HepG2 (cell line): ENCODE measurements around the gene GRAMD1B. TPM values are rescaled to one million over a fixed set of nuclear protein-coding genes. Genes with fewer than 3 reads are reported as not detected.

Source experiments
- ATAC-seq: fragments of 200-7000 bp; cut with Tn5 transposase; 3 replicates; pipeline ENCODE4 v1.9.1; 2020; ENCODE audit warnings: mild to moderate bottlenecking, moderate library complexity
- BruUV-seq: library from RNA; stranded (reverse); fragments of 400-500 nt; replicated peaks from 2 replicates; lab custom pipeline; 2021; lab: Mats Ljungman, UMichigan
- CTCF ChIA-PET: fragments of 300-600 bp; formaldehyde crosslinking; extraction: SDS; loops from one replicate; lab custom pipeline; 2021; ENCODE audit warnings: low total read pairs, inconsistent platforms, low intra/inter-chr PET ratio; lab: Yijun Ruan, JAX
- POLR2A ChIA-PET: fragments of 350-600 bp; sonication (Branson Sonifier 250); formaldehyde crosslinking; loops from one replicate; lab custom pipeline; 2020; ENCODE audit warnings: antibody characterized with exemption, inconsistent platforms; lab: Yijun Ruan, JAX
- DNase-seq: peaks from one replicate; pipeline ENCODE4 v3.0.0-alpha.2; 2015; ENCODE audit warnings: low spot score
- FAIRE-seq: peaks from 3 replicates; lab custom pipeline; 2011; peaks lifted over from hg19 to GRCh38; lab: Jason Lieb, UNC
- H2AFZ ChIP-seq: one replicate; pipeline ENCODE4 v1.6.1; 2011; ENCODE audit warnings: low read length, inconsistent platforms
- H3K27ac ChIP-seq: fragments of 300-600 bp; 3 replicates; pipeline ENCODE4 v1.8.0; 2011; ENCODE audit warnings: mixed run types, mild to moderate bottlenecking, mixed read lengths, low read length, inconsistent platforms; ENCODE audit not compliant: insufficient read depth; ENCODE audit errors: extremely low read length
- H3K27me3 ChIP-seq, 2 experiments: fragments of 200-600 bp in 1 of 2; 2 replicates in 1 of 2; 3 replicates in 1 of 2; pipeline versions ENCODE4 v1.6.0 to v1.8.0; 2011; ENCODE audit warnings: low read length in 2 of 2, mild to moderate bottlenecking in 2 of 2, moderate library complexity in 2 of 2, inconsistent platforms in 1 of 2; ENCODE audit not compliant: insufficient read depth in 2 of 2, control insufficient read depth in 1 of 2
- H3K36me3 ChIP-seq, 2 experiments: fragments of 200-600 bp in 1 of 2; replicated peaks in 1 of 2; 2 replicates in 1 of 2; 3 replicates in 1 of 2; pipeline versions ENCODE4 v1.5.1 to v1.8.0; 2011; ENCODE audit warnings: low read length in 2 of 2, inconsistent platforms in 1 of 2; ENCODE audit not compliant: insufficient read depth in 2 of 2, control insufficient read depth in 1 of 2
- H3K4me1 ChIP-seq: 2 replicates; pipeline ENCODE4 v1.5.1; 2012; ENCODE audit warnings: low read length, inconsistent platforms; ENCODE audit not compliant: insufficient read depth
- H3K4me2 ChIP-seq: 2 replicates; pipeline ENCODE4 v1.6.0; 2011; ENCODE audit warnings: low read depth, low read length, inconsistent platforms
- H3K4me3 ChIP-seq, 3 experiments: fragments of 200-600 bp in 1 of 3; sonication (generic), shearing (Covaris generic) in 1 of 3; replicated peaks in 1 of 3; 2 replicates each; pipeline ENCODE4 v1.5.1; 2011 to 2016; ENCODE audit warnings: low read length in 3 of 3, inconsistent platforms in 2 of 3, low read depth in 2 of 3, mild to moderate bottlenecking in 2 of 3, control low read depth in 1 of 3, mixed read lengths in 1 of 3; ENCODE audit not compliant: insufficient read depth in 1 of 3
- H3K79me2 ChIP-seq: one replicate; pipeline ENCODE4 v1.6.1; 2011; ENCODE audit warnings: low read length, inconsistent platforms; ENCODE audit not compliant: insufficient read depth
- H3K9ac ChIP-seq: 2 replicates; pipeline ENCODE4 v1.6.0; 2011; ENCODE audit warnings: mild to moderate bottlenecking, low read depth, low read length, inconsistent platforms; ENCODE audit not compliant: insufficient read depth
- H3K9me3 ChIP-seq: 2 replicates; pipeline ENCODE4 v1.5.1; 2012; ENCODE audit warnings: mild to moderate bottlenecking, low read length
- H4K20me1 ChIP-seq: 2 replicates; pipeline ENCODE4 v1.6.0; 2011; ENCODE audit warnings: inconsistent platforms, mild to moderate bottlenecking, low read length, moderate library complexity; ENCODE audit not compliant: insufficient read depth
- GLMP ChIP-seq: sonication (generic); formaldehyde crosslinking; IDR thresholded peaks from 2 replicates; pipeline ENCODE4 v1.9.0; 2021; ENCODE audit warnings: missing genetic modification reagents, mild to moderate bottlenecking, borderline replicate concordance
- JARID2 ChIP-seq: sonication (generic); formaldehyde crosslinking; IDR thresholded peaks from 2 replicates; pipeline ENCODE4 v1.8.1; 2023; ENCODE audit warnings: missing genetic modification reagents, inconsistent platforms; ENCODE audit not compliant: insufficient replicate concordance
- KLF12 ChIP-seq: sonication (generic); formaldehyde crosslinking; IDR thresholded peaks from 2 replicates; pipeline ENCODE4 v1.4.0; 2020; ENCODE audit warnings: missing genetic modification reagents, borderline replicate concordance
- NR1H2 ChIP-seq: sonication (generic); formaldehyde crosslinking; IDR thresholded peaks from 2 replicates; pipeline ENCODE4 v1.8.1; 2022; ENCODE audit warnings: low read depth, missing genetic modification reagents, borderline replicate concordance
- SALL2 ChIP-seq: sonication (generic); formaldehyde crosslinking; IDR thresholded peaks from 2 replicates; pipeline ENCODE4 v1.8.1; 2023; ENCODE audit warnings: mild to moderate bottlenecking, missing genetic modification reagents, inconsistent platforms
- TMF1 ChIP-seq: sonication (generic); formaldehyde crosslinking; IDR thresholded peaks from 2 replicates; pipeline ENCODE4 v1.8.1; 2022; ENCODE audit warnings: low read depth, missing genetic modification reagents
- YY1 ChIP-seq: IDR thresholded peaks from 2 replicates; pipeline ENCODE4 v1.6.1; 2011; ENCODE audit warnings: low read length, low read depth, moderate library complexity, mild to moderate bottlenecking; ENCODE audit not compliant: insufficient read depth, insufficient replicate concordance
- ZFP36L2 ChIP-seq: sonication (generic); formaldehyde crosslinking; IDR thresholded peaks from 2 replicates; pipeline ENCODE4 v1.4.0; 2020; ENCODE audit warnings: missing genetic modification reagents
- ZNF563 ChIP-seq: sonication (generic); formaldehyde crosslinking; IDR thresholded peaks from 2 replicates; pipeline ENCODE4 v1.8.0; 2022; ENCODE audit warnings: mild to moderate bottlenecking, moderate library complexity, missing genetic modification reagents
- ZSCAN9 ChIP-seq: IDR thresholded peaks from 2 replicates; pipeline ENCODE4 v1.6.1; 2016; ENCODE audit warnings: borderline replicate concordance
- WGBS: methylation state at CpG from one replicate; pipeline ENCODE4 v1.1.6; 2017; ENCODE audit warnings: low lambda C conversion rate; 5-methylcytosine and 5-hydroxymethylcytosine counted together
- in situ Hi-C: cut with HindIII; loops from 2 replicates; pipeline ENCODE4 v1.10.0; 2017; ENCODE audit warnings: low pct_unique_long_range_greater_than_20kb; ENCODE audit not compliant: extremely low pct_ligation_motif_present
- intact Hi-C: fragments of 100-400 bp; cut with micrococcal nuclease; formaldehyde crosslinking; loops from one replicate; pipeline ENCODE4 v1.10.0; 2022; ENCODE audit not compliant: unreplicated experiment
- polyA plus RNA-seq, 8 experiments: library from polyadenylated mRNA; depleted of rRNA in 3 of 8; stranded (reverse) in 7 of 8; unstranded in 1 of 8; fragments of >200 nt; fragmentation: Illumina TruSeq in 4 of 8; extraction: Trizol in 4 of 8; gene quantifications; 2 replicates each; pipeline versions ENCODE4 v1.2.1 to v1.2.3, GENCODE V29; 2011 to 2016; ENCODE audit warnings: low read depth in 4 of 8, missing spikeins in 1 of 8, mixed read lengths in 1 of 8; ENCODE audit not compliant: insufficient read depth in 1 of 8
- total RNA-seq, 5 experiments: library from RNA; depleted of rRNA; stranded (reverse); fragments of >200 nt; fragmentation: Illumina TruSeq; extraction: Trizol; gene quantifications; 2 replicates each; pipeline ENCODE4 v1.2.3, GENCODE V29; 2016; ENCODE audit warnings: low read depth in 1 of 5
- TF ChIP-seq, protein P1 (sequence below): IDR thresholded peaks from 2 replicates; pipeline ENCODE4 v1.6.1; 2016; ENCODE audit warnings: mild to moderate bottlenecking, missing biosample characterization, missing genetic modification reagents
- TF ChIP-seq, protein P2 (sequence below): sonication (generic); formaldehyde crosslinking; IDR thresholded peaks from 2 replicates; pipeline ENCODE4 v1.4.0; 2020; ENCODE audit warnings: mild to moderate bottlenecking, low read depth, missing genetic modification reagents

GRAMD1B gene
- total and polyA plus RNA-seq, 2 of the 13 experiments (the other 11 are each of a cell fraction or from before 2014, with no cell fraction given): 0.12 TPM; not detected in 1

- TF ChIP-seq ZFP36L2 (CRISPR knock-in tag): no peak
- TF ChIP-seq YY1: no peak
- no peak for TF ChIP-seq KLF12 (CRISPR knock-in tag)
- TF ChIP-seq, protein P1, sequence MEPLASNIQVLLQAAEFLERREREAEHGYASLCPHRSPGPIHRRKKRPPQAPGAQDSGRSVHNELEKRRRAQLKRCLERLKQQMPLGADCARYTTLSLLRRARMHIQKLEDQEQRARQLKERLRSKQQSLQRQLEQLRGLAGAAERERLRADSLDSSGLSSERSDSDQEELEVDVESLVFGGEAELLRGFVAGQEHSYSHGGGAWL: no peak
- TF ChIP-seq JARID2: no peak
- TF ChIP-seq GLMP (CRISPR knock-in tag): no peak
- TF ChIP-seq, protein P2, sequence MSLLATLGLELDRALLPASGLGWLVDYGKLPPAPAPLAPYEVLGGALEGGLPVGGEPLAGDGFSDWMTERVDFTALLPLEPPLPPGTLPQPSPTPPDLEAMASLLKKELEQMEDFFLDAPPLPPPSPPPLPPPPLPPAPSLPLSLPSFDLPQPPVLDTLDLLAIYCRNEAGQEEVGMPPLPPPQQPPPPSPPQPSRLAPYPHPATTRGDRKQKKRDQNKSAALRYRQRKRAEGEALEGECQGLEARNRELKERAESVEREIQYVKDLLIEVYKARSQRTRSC: no peak
These were observed 46.0 kb upstream of the GRAMD1B start (continued) for GRCh38 chr11:123384116-123384515.

- no peak for FAIRE-seq
- Histone ChIP-seq H3K9ac (no peak overlapping the region), H3K4me3 (no peak overlapping the region), H3K36me3 (no peaks in the 10 kb centered on the region), H3K27me3 (peaks cover 2 to 8% of the 10 kb centered on the region in 2 experiments; a peak in 2 of 5 replicates), H2AFZ (no peak overlapping the region), H3K4me2 (no peak overlapping the region), H4K20me1 (no peaks in the 10 kb centered on the region), H3K79me2 (no peaks in the 10 kb centered on the region), H3K4me1 (no peaks in the 10 kb centered on the region), H3K9me3 (no peaks in the 10 kb centered on the region), H3K27ac (no peak overlapping the region)
- 36% methylated on average over 9 of the region's 9 CpGs for WGBS
- ChIA-PET CTCF (no interaction called here), POLR2A (no interaction called here)
- TF ChIP-seq ZNF563 (CRISPR knock-in tag): no peak
- no peak for TF ChIP-seq NR1H2
- TF ChIP-seq TMF1 (CRISPR knock-in tag): no peak
- TF ChIP-seq SALL2: no peak
- no peak for TF ChIP-seq ZSCAN9 (CRISPR knock-in tag)
- no TSS peak for BruUV-seq
- ATAC-seq: no peak
- DNase-seq: no peak
- in situ Hi-C loops: no loop called here
- intact Hi-C loops: no loop called here
These were observed 43.1 kb upstream of the GRAMD1B start for GRCh38 chr11:123386796-123387510.
